Neural crest cell (in vitro differentiated cells): ENCODE data around the gene PLOD2. TPM values are rescaled to one million over a fixed set of nuclear protein-coding genes. Genes with fewer than 3 reads are reported as not detected.

Experiments used
- DNase-seq: peaks from one replicate; pipeline ENCODE4 v3.0.0; 2021; ENCODE audit warnings: low read depth, mixed read lengths, low spot score
- H3K27ac Mint-ChIP-seq: one replicate; pipeline ENCODE4 v1.8.0; 2021; ENCODE audit warnings: mild to moderate bottlenecking, mixed read lengths; ENCODE audit not compliant: unreplicated experiment
- H3K27me3 Mint-ChIP-seq: 2 replicates; pipeline ENCODE4 v1.8.0; 2021; ENCODE audit warnings: low read depth, mild to moderate bottlenecking, mixed read lengths
- H3K36me3 Mint-ChIP-seq: 2 replicates; pipeline ENCODE4 v1.8.0; 2021; ENCODE audit warnings: low read depth, mild to moderate bottlenecking, mixed read lengths
- H3K4me1 Mint-ChIP-seq: 2 replicates; pipeline ENCODE4 v1.8.0; 2021; ENCODE audit warnings: mixed read lengths
- H3K4me3 Mint-ChIP-seq: one replicate; pipeline ENCODE4 v1.8.0; 2021; ENCODE audit warnings: mild to moderate bottlenecking, mixed read lengths
- H3K9me3 Mint-ChIP-seq: 2 replicates; pipeline ENCODE4 v1.8.0; 2021; ENCODE audit warnings: mixed read lengths
- CTCF ChIP-seq: fragments of 200-600 bp; sonication (generic); conservative IDR thresholded peaks from 2 replicates; pipeline ENCODE4 v1.5.0; 2021; ENCODE audit warnings: antibody characterized with exemption, mild to moderate bottlenecking
- total RNA-seq: library from RNA; stranded (reverse); gene quantifications from 2 replicates; pipeline ENCODE4 v1.2.1, GENCODE V29; 2021

The PLOD2 gene
- total RNA-seq, 1 donor from 2014 or later: 12.7 TPM

GRCh38 chr3:146163584-146163983, 2.6 kb upstream of the PLOD2 start:
- H3K27ac Mint-ChIP-seq: no peak overlapping the region
- TF ChIP-seq CTCF: peak; percentile 25
- H3K4me1 Mint-ChIP-seq: peaks cover 36% of the 10 kb centered on the region
- peak overlapping the region; percentile 68 for H3K4me3 Mint-ChIP-seq
- H3K9me3 Mint-ChIP-seq: peaks cover 3% of the 10 kb centered on the region
- no peak for DNase-seq
- peaks cover 3% of the 10 kb centered on the region for H3K36me3 Mint-ChIP-seq
- H3K27me3 Mint-ChIP-seq: peaks cover 21% of the 10 kb centered on the region

GRCh38 chr3:146162561-146162960, 1.6 kb upstream of the PLOD2 start:
- DNase-seq: no peak
- no peak overlapping the region for H3K27ac Mint-ChIP-seq
- peaks cover 3% of the 10 kb centered on the region for H3K9me3 Mint-ChIP-seq
- peaks cover 3% of the 10 kb centered on the region for H3K36me3 Mint-ChIP-seq
- H3K4me3 Mint-ChIP-seq: peak overlapping the region; percentile 84
- TF ChIP-seq CTCF: no peak
- H3K4me1 Mint-ChIP-seq: peaks cover 39% of the 10 kb centered on the region
- peaks cover 21% of the 10 kb centered on the region for H3K27me3 Mint-ChIP-seq

GRCh38 chr3:146161663-146162002, 649 bp upstream of the PLOD2 start:
- H3K9me3 Mint-ChIP-seq: peaks cover 3% of the 10 kb centered on the region
- no peak for TF ChIP-seq CTCF
- peaks cover 36% of the 10 kb centered on the region for H3K4me1 Mint-ChIP-seq
- H3K27ac Mint-ChIP-seq: peak overlapping the region; percentile 2
- DNase-seq: no peak
- H3K27me3 Mint-ChIP-seq: peaks cover 21% of the 10 kb centered on the region
- H3K36me3 Mint-ChIP-seq: peaks cover 3% of the 10 kb centered on the region
- H3K4me3 Mint-ChIP-seq: peak overlapping the region; percentile 84

- peak; percentile 24 for DNase-seq
- Mint-ChIP-seq H3K27ac (peak overlapping the region; percentile 93), H3K4me3 (peak overlapping the region; percentile 95), H3K4me1 (peaks cover 29% of the 10 kb centered on the region), H3K36me3 (peaks cover 3% of the 10 kb centered on the region), H3K27me3 (peaks cover 21% of the 10 kb centered on the region), H3K9me3 (peaks cover 3% of the 10 kb centered on the region)
- TF ChIP-seq CTCF: peak; percentile 55
Measured at GRCh38 chr3:146160321-146160963, 542 bp downstream of the PLOD2 start.

- Mint-ChIP-seq H3K27ac (peak overlapping the region; percentile 93), H3K36me3 (peaks cover 3% of the 10 kb centered on the region), H3K9me3 (peaks cover 3% of the 10 kb centered on the region), H3K27me3 (peaks cover 21% of the 10 kb centered on the region), H3K4me1 (peaks cover 24% of the 10 kb centered on the region), H3K4me3 (peak overlapping the region; percentile 95)
- TF ChIP-seq CTCF: no peak
- DNase-seq: no peak
Measured at GRCh38 chr3:146159616-146160320, 1.2 kb downstream of the PLOD2 start.
